Measurements from ENCODE around the gene HTRA3.
A peak's percentile ranks its signal among the peaks of the same experiment; 100 is the strongest.

Gene HTRA3

GRCh38 chr4:8308856-8309771, 39.6 kb downstream of the HTRA3 start:
- DNase-seq (ENCODE audit: low spot score) = no peak

- DNase-seq (ENCODE audit: low spot score) = no peak
Measured at GRCh38 chr4:8310306-8310705, 40.8 kb downstream of the HTRA3 start.

- no peak for DNase-seq (ENCODE audit: low spot score)
Measured at GRCh38 chr4:8311101-8312068, 41.8 kb downstream of the HTRA3 start.

- no peak for DNase-seq (ENCODE audit: low spot score)
Measured at GRCh38 chr4:8312069-8312445, 42.5 kb downstream of the HTRA3 start.

- DNase-seq (ENCODE audit: low spot score) = no peak
Measured at GRCh38 chr4:8312976-8313375, 43.4 kb downstream of the HTRA3 start.

- no peak for DNase-seq (ENCODE audit: low spot score)
Measured at GRCh38 chr4:8314691-8315255, 45.2 kb downstream of the HTRA3 start.

GRCh38 chr4:8315435-8316250, 46.1 kb downstream of the HTRA3 start:
- DNase-seq (ENCODE audit: low spot score) = peak; percentile 92

- no peak for DNase-seq (ENCODE audit: low spot score)
Measured at GRCh38 chr4:8316251-8316771, 46.8 kb downstream of the HTRA3 start.

GRCh38 chr4:8316911-8317351, 47.4 kb downstream of the HTRA3 start:
- DNase-seq (ENCODE audit: low spot score) = no peak

GRCh38 chr4:8317474-8317873, 47.9 kb downstream of the HTRA3 start:
- no peak for DNase-seq (ENCODE audit: low spot score)

GRCh38 chr4:8318509-8318908, 49.0 kb downstream of the HTRA3 start:
- DNase-seq (ENCODE audit: low spot score) = no peak

GRCh38 chr4:8319061-8319460, 49.5 kb downstream of the HTRA3 start:
- no peak for DNase-seq (ENCODE audit: low spot score)

- DNase-seq (ENCODE audit: low spot score) = peak; percentile 16
Measured at GRCh38 chr4:8319731-8320385, 50.3 kb downstream of the HTRA3 start.

GRCh38 chr4:8320386-8320750, 50.8 kb downstream of the HTRA3 start:
- no peak for DNase-seq (ENCODE audit: low spot score)

- DNase-seq (ENCODE audit: low spot score) = no peak
Measured at GRCh38 chr4:8321220-8321619, 51.7 kb downstream of the HTRA3 start.

- DNase-seq (ENCODE audit: low spot score) = no peak
Measured at GRCh38 chr4:8321771-8322170, 52.2 kb downstream of the HTRA3 start.

- DNase-seq (ENCODE audit: low spot score) = no peak
Measured at GRCh38 chr4:8322794-8323704, 53.5 kb downstream of the HTRA3 start.

GRCh38 chr4:8323947-8324555, 54.5 kb downstream of the HTRA3 start:
- DNase-seq (ENCODE audit: low spot score) = no peak

- no peak for DNase-seq (ENCODE audit: low spot score)
Measured at GRCh38 chr4:8324640-8325239, 55.2 kb downstream of the HTRA3 start.

All from AG08395 (cell line).